DOHH2 (cell line): ENCODE results near the gene COPZ2.

ENCODE experiments used
- H3F3A ChIP-seq: fragments of 200-600 bp; sonication (generic), shearing (Covaris generic); 2 replicates; pipeline ENCODE4 v1.6.0; 2016; ENCODE audit warnings: antibody characterized with exemption, mild to moderate bottlenecking; ENCODE audit not compliant: control insufficient read depth, insufficient read depth
- H3K27ac ChIP-seq: fragments of 200-600 bp; sonication (generic); 2 replicates; pipeline ENCODE4 v1.5.1; 2014; ENCODE audit warnings: low read depth, mild to moderate bottlenecking, low read length, moderate library complexity
- H3K27me3 ChIP-seq: fragments of 200-600 bp; sonication (generic); 2 replicates; pipeline ENCODE4 v1.6.1; 2014; ENCODE audit warnings: mild to moderate bottlenecking, low read length, mixed read lengths; ENCODE audit not compliant: control insufficient read depth
- H3K36me3 ChIP-seq: fragments of 200-600 bp; sonication (generic); 2 replicates; pipeline ENCODE4 v1.6.1; 2014; ENCODE audit warnings: mild to moderate bottlenecking, low read length, moderate library complexity, mixed read lengths; ENCODE audit not compliant: control insufficient read depth
- H3K4me1 ChIP-seq: fragments of 200-600 bp; sonication (generic); 2 replicates; pipeline ENCODE4 v1.6.1; 2014; ENCODE audit warnings: mild to moderate bottlenecking, low read length, mixed read lengths; ENCODE audit not compliant: control insufficient read depth
- H3K4me2 ChIP-seq: fragments of 200-600 bp; sonication (generic); 2 replicates; pipeline ENCODE4 v1.6.0; 2014; ENCODE audit warnings: mild to moderate bottlenecking, low read length, moderate library complexity
- H3K4me3 ChIP-seq: fragments of 200-600 bp; sonication (generic); 2 replicates; pipeline ENCODE4 v1.5.1; 2014; ENCODE audit warnings: mild to moderate bottlenecking, low read length, mixed read lengths
- H3K79me2 ChIP-seq: fragments of 200-600 bp; sonication (generic); 2 replicates; pipeline ENCODE4 v1.6.1; 2014; ENCODE audit warnings: mild to moderate bottlenecking, low read length, mixed read lengths; ENCODE audit not compliant: control insufficient read depth
- H3K9me2 ChIP-seq: fragments of 200-600 bp; sonication (generic); replicated peaks from 2 replicates; pipeline ENCODE4 v1.6.1; 2014; ENCODE audit warnings: mild to moderate bottlenecking, low read length, mixed read lengths; ENCODE audit not compliant: control insufficient read depth
- H3K9me3 ChIP-seq: fragments of 200-600 bp; sonication (generic); 2 replicates; pipeline ENCODE4 v1.6.1; 2014; ENCODE audit warnings: antibody characterized with exemption, low read length, mixed read lengths; ENCODE audit not compliant: control insufficient read depth, insufficient read depth
- H4K20me1 ChIP-seq: fragments of 200-600 bp; sonication (generic); 2 replicates; pipeline ENCODE4 v1.6.0; 2014; ENCODE audit warnings: low read depth, mild to moderate bottlenecking, antibody characterized with exemption, low read length, moderate library complexity; ENCODE audit not compliant: control insufficient read depth, insufficient read depth
- CTCF ChIP-seq: fragments of 200-600 bp; sonication (generic); IDR thresholded peaks from one replicate; pipeline ENCODE4 v1.5.1; 2014; ENCODE audit warnings: antibody characterized with exemption, mild to moderate bottlenecking, low read depth, low read length; ENCODE audit not compliant: poor library complexity, severe bottlenecking
- EZH2phosphoT487 ChIP-seq: fragments of 200-600 bp; sonication (generic); IDR thresholded peaks from 2 replicates; pipeline ENCODE4 v1.6.1; 2017; ENCODE audit warnings: borderline replicate concordance, mild to moderate bottlenecking, antibody characterized with exemption, low read length, moderate library complexity, mixed read lengths

The COPZ2 gene

GRCh38 chr17:48025040-48025903, 12.3 kb downstream of the COPZ2 start:
- H3K27me3 ChIP-seq = peaks cover 31% of the 10 kb centered on the region
- no peaks in the 10 kb centered on the region for H3F3A ChIP-seq
- peak; percentile 87 for TF ChIP-seq CTCF
- TF ChIP-seq EZH2phosphoT487 = no peak
- H3K36me3 ChIP-seq = no peaks in the 10 kb centered on the region
- no peaks in the 10 kb centered on the region for H3K9me2 ChIP-seq
- peaks cover 33% of the 10 kb centered on the region for H3K4me1 ChIP-seq
- H3K9me3 ChIP-seq = no peaks in the 10 kb centered on the region
- no peaks in the 10 kb centered on the region for H4K20me1 ChIP-seq
- H3K79me2 ChIP-seq = no peaks in the 10 kb centered on the region
- H3K4me3 ChIP-seq = peak overlapping the region; percentile 72
- no peak overlapping the region for H3K27ac ChIP-seq
- H3K4me2 ChIP-seq = peak overlapping the region; percentile 88

GRCh38 chr17:48024149-48025039, 13.2 kb downstream of the COPZ2 start:
- TF ChIP-seq CTCF (no peak), EZH2phosphoT487 (peak; percentile 74; the same call in 1 of the 2 replicates)
- Histone ChIP-seq H3K9me3 (no peaks in the 10 kb centered on the region), H3F3A (no peaks in the 10 kb centered on the region), H3K27ac (no peak overlapping the region), H3K36me3 (no peaks in the 10 kb centered on the region), H3K79me2 (no peaks in the 10 kb centered on the region), H3K4me1 (peaks cover 33% of the 10 kb centered on the region), H4K20me1 (no peaks in the 10 kb centered on the region), H3K27me3 (peaks cover 31% of the 10 kb centered on the region), H3K4me2 (peak overlapping the region; percentile 88), H3K4me3 (peak overlapping the region; percentile 69), H3K9me2 (no peaks in the 10 kb centered on the region)

- no peaks in the 10 kb centered on the region for H3K36me3 ChIP-seq
- H4K20me1 ChIP-seq = no peaks in the 10 kb centered on the region
- peaks cover 33% of the 10 kb centered on the region for H3K4me1 ChIP-seq
- no peak; the same call in none of the 2 replicates for TF ChIP-seq EZH2phosphoT487
- no peak for TF ChIP-seq CTCF
- peaks cover 38% of the 10 kb centered on the region for H3K27me3 ChIP-seq
- no peaks in the 10 kb centered on the region for H3K9me3 ChIP-seq
- no peaks in the 10 kb centered on the region for H3K9me2 ChIP-seq
- no peaks in the 10 kb centered on the region for H3K79me2 ChIP-seq
- no peak overlapping the region for H3K27ac ChIP-seq
- H3K4me3 ChIP-seq = peak overlapping the region; percentile 69
- H3F3A ChIP-seq = no peaks in the 10 kb centered on the region
- H3K4me2 ChIP-seq = peak overlapping the region; percentile 88
These were observed 14.0 kb downstream of the COPZ2 start for GRCh38 chr17:48023400-48024148.
